Measurements from ENCODE around the gene MAP2K1. TPM values are rescaled to one million over a fixed set of nuclear protein-coding genes. Genes with fewer than 3 reads are reported as not detected.
A peak's percentile ranks its signal among the peaks of the same experiment; 100 is the strongest.

Gene MAP2K1
- total and polyA plus RNA-seq, 9 of the 15 experiments (the other 6 are each of a cell fraction or from before 2014, with no cell fraction given) = 7.5 to 58.3 (median 30.0) TPM

GRCh38 chr15:66356359-66357236 is 30.1 kb upstream of the MAP2K1 start, which contains the start of gene TIPIN (continued):
- TF ChIP-seq AFF1 (IDR thresholded peaks at IDR 0.05; ENCODE audit: low read depth in 1 of 2, partially characterized antibody in 2 of 2) (no peak), CHCHD3 (CRISPR knock-in tag; IDR thresholded peaks at IDR 0.05) (no peak), ZNF583 (CRISPR knock-in tag; IDR thresholded peaks at IDR 0.05) (no peak), FIP1L1 (IDR thresholded peaks at IDR 0.05; ENCODE audit: low read depth, low read length, poor library complexity, severe bottlenecking) (no peak), RBFOX2 (IDR thresholded peaks at IDR 0.05; ENCODE audit: low read depth, low read length) (peak; percentile 98), ZNF318 (IDR thresholded peaks at IDR 0.05; ENCODE audit: borderline replicate concordance in 1 of 2, low read depth in 1 of 2) (0 out of 4 replicates have a peak, but pooled peaks of 1 of the 2 experiments have one; percentile 18), SRSF3 (IDR thresholded peaks at IDR 0.05; ENCODE audit: insufficient read depth, low read length) (no peak), ZHX1 (conservative IDR thresholded peaks at IDR 0.05; ENCODE audit: low read length) (peak; percentile 97), FOXJ2 (tag; IDR thresholded peaks at IDR 0.05) (no peak), MCM5 (IDR thresholded peaks at IDR 0.05; ENCODE audit: low read depth) (no peak), KAT8 (IDR thresholded peaks at IDR 0.05; ENCODE audit: low read depth) (no peak)
